ENCODE measurements around the gene TTC1. TPM values are rescaled to one million over a fixed set of nuclear protein-coding genes. Genes with fewer than 3 reads are reported as not detected.
A peak's percentile ranks its signal among the peaks of the same experiment; 100 is the strongest.
"Not testable (repeated sequence)": the region's sequence is repeated elsewhere in the genome, so short reads cannot be mapped to it uniquely, and the experiment has no call there.

Gene TTC1
- total RNA-seq, 1 donor from 2014 or later = 56.7 TPM

DNA sequence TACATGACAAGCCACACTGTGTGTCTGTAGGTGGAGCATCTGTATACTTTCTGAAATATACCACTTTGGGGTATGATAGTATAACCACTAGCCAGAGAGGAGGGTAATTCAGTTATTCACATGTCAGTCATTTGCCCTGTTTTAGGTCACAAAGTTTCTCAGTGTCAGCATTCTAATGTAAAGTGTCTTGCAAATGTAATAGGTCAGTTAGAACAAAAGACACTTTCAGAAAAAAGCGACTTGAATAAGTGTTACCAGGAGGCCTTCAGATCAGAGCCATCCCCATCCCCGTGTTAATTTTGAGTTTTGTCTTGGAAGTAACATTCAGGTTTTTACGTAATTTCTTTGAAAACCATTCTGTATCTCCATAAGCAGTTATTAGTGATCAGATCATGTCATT is 33.7 kb downstream of the TTC1 start:
- no peak for DNase-seq

DNA sequence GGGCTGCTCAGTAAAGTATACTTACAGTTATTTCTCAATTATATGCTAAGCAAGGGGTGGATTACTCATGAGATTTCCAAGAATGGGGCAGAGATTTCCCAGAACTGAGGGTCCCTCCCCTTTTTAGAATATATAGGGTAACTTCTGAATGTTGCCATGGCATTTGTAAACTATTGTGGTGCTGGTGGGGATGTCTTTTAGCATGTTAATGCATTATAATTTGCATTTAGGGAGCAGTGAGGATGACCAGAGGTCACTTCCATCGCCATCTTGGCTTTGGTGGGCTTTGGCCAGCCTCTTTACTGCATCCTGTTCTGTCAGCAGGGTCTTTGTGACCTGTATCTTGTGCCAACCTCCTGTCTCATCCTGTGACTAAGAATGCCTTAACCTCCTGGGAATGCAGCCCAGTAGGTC is 35.5 kb downstream of the TTC1 start:
- no peak for DNase-seq

DNA sequence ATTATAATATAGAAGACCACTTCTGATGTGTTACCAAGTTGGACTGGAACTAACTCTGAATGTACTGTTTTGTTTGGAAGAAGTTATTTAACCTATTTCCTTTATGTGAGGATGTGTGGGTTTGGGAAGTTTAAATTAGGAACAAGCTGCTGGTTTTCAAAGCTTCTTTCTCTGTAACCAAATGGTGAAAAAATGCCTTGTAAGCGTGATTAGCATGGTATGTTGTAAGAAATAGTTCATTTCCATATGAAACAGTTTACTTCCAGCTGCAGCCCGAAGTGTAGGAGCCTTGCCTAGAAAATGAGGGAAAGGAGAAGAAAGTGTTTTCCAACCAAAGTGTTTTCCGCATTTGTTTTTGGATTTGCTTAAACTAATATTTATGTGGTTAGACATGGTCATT is 36.0 kb downstream of the TTC1 start:
- DNase-seq = no peak

DNA sequence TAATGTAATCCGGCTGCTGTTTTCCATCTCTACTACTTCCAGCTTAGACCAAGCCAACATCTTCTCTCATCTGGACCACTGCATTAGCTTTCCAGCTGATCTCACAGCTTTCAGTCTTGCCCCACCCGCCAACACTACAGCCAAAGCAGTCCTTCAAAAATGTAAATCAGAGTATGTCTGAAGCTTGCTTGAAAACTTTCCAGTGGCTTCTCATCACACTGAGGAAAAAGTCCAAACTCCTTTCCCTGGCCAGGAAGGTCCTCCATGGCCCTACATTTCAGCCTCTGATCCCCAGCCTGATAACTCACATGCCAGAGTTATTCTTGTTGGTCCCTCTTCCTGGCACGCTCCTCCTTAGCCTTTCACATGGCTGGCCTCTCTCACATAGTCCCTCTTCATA is 38.5 kb downstream of the TTC1 start:
- DNase-seq = no peak

DNA sequence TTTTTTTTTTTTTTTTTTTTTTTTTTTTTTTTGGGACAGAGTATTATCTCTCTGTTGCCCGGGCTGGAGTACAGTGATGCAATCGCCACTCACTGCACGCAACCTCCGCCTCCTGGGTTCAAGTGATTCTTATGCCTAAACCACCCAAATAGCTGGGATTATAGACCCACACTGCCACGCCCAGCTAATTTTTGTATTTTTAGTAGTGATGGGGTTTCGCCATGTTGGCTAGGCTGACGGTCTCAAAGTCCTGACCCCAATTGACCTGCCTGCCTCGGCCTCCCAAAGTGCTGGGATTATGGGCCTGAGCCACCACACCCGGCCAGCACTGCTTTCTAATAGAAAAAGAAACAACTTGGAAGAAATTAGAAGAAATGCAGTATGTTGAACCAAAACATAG is 39.2 kb downstream of the TTC1 start:
- no peak for DNase-seq

DNA sequence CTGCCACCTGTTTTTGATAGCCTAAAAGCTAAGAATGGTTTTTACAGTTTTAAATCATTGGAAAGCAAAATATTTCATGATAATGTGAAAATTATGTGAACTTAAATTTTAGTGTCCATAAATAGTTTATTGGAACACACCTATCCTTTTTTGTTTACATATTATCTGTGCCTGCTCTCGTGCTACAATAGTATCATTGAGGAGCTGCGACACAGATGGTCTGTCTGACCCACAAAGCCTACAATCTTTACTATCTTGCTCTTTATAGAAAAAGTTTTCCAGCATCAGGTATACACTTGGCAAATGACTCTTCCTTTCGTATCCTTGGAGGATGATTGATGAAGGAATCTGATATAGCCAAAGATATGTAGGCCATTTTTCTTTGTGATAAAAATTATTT is 40.2 kb downstream of the TTC1 start:
- DNase-seq = no peak

DNA sequence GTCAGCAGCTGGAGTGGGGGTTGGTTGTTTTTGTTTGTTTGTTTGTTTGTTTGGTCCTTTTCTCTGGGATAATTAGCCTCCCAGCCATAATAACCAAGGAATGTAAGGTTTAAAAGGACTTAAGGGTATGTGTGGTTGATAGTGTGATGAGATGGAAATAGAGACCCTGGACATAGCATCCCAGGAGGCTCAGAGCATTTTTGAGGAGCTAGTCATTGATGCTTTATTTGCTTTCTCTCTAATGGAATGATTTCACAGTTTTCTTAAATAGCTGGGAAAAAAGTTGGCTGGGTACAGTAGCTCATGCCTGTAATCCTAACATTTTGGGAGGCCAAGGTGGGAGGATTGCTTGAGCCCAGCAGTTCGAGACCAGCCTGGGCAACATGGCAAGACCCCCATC is 45.1 kb downstream of the TTC1 start:
- DNase-seq = no peak

DNA sequence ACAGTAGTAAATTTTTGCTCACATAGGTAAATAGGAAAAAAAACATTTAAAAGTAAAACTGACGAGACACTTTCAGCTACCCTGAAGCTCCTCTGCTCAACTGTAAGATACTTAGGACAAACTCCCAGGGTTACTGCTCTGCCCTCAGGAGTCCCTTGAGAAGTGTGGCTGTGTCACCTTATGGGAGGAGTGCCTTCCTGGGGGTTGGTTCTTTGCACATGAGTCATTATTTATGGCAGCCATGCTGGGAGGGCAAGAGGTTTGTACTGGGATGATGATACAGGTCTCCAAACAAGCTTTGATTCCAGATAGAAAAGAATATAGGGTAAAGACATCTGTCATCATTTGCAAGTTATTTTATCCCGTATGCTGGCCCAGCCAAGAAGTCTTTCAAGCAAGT is 45.9 kb downstream of the TTC1 start:
- no peak for DNase-seq

DNA sequence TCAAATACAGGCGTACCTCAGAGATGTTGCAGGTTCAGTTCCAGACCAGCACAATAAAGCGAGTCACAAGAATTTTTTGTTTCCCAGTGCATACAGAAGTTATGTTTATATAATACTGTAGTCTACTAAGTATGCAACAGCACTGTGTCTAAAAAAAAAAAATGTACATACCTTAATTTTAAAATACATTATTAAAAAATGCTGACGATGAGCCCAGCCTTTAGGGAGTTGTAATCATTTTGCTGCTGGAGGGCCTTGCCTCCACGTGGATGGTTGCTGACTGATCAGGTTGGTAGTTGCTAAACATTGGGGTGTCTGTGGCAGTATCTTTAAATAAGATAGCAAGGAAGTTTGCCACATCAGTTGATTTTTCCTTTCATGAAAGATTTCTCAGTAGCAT is 48.3 kb downstream of the TTC1 start:
- no peak for DNase-seq

DNA sequence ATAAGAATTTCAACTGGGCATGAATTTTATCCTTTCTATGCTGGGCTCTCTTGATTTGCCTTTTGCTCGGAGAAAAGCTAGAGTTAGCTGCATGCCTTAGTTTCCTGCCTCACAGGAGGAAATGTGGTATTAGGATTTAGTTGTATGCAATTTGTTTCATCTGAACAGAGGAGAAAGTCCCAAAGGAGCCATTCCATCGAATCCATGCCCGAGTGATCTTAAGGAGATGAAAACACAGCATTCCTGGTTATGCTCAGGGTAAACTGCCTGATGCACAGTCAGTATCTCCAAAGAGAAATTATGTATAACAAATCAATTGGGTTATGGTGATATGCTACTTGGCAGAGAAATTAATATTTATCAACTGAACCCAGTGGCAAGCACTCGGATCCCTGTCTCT is 51.1 kb downstream of the TTC1 start:
- no peak for DNase-seq

DNA sequence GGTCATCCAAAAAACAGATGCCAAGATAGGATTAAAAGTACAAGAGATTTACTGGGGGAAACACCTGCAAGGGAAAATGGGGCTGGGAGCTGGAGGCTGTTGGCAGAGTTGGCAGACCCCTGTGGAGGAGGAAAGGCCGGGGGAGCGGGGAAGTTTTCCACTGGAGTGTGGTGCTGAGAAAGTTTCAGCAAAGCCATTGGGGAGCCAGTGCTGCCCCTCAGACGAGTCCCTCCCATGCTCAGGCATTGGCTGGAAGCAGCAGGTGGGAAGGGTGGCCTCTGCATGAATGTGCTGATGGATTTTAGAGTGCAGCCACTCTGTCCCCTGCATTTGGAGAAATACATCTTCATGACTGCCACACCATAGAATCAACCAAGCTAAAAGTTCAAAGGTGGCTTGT is 52.8 kb downstream of the TTC1 start:
- no peak for DNase-seq

DNA sequence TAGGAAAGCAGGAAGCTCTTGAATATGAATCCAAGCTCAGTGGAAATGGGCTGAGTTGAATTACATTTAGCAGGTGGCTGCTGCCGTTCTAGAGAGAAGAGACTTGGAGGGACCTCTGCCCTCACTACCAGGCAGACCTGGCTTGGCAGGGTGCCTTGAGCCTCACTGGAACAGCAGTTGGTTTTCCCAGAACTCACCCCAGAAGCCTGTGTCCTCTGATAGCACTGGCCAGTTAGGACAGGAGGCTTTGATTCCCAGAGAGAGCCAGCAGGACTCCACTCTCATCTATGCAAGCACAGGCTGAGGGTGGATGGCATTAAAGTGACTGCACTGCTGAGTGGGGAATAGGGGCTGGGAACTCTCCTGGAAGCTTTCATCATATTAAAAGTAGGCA is 55.5 kb downstream of the TTC1 start:
- no peak for DNase-seq

DNA sequence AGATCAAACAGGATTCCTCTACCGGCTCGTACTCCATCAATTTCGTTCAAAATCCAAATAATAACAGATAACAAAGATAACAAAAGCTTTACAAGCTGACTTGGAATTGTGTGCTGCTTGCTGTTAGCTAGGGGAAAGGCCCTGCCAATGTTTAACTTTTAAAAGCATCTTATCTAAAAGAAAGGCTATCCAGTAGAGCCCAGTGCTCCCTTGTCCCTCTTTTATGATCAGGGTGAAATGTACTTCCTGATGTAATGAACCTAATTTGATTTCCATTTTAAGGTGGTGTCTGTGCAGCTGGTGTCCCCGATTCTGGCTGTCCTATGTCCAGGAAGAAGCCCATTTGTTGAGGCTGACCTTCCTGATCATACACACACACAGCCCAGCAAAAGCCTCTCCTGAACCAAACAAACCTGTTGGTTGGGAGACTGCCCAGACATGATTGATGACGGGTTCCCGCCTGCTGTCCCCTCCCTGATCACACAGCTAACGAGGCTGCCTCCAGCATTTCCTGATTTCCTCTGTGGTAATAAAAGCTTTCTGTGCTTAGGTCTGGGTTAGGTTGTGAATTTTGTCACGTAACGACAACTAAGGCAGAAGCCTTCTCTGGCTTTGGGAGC is 56.2 kb downstream of the TTC1 start:
- no peak for DNase-seq

DNA sequence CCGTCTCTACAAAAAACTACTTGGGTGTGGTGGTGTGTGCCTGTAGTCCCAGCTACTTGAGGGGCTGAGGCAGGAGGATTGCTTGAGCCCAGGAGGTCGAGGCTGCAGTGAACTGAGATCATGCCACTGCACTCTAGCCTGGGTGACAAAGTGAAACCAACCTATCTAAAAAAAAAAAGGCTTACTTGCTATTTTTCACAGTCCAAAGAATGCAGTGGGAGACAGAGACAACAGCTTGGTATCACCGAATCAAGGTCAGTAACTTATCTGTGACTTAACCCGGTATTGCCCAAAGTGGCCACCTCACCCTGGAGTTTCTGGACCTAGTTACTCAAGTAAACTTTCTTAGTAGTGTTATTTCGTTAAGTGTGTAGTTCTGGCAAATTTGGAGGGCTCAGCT is 60.2 kb downstream of the TTC1 start:
- DNase-seq = not testable (repeated sequence)

DNA sequence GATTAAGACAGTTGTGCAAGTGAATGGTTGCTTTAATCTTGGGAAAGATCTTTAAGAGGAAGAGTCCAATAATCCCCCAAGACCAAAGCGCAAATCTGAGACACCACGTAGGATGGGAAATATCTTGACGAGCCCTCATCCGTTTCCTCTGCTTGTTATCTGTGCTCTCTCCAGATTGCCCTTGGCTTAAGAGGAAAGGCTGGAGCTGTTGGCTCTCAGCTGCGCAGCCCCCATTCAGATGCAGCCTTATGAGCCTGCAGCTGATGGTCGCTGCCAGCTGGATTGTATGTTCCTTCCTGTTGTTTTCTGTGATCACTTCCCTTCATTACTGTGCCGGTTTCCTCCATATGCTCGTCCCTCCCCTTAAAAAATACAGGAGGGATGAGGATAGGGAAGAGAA is 62.6 kb downstream of the TTC1 start:
- DNase-seq = peak; percentile 84

DNA sequence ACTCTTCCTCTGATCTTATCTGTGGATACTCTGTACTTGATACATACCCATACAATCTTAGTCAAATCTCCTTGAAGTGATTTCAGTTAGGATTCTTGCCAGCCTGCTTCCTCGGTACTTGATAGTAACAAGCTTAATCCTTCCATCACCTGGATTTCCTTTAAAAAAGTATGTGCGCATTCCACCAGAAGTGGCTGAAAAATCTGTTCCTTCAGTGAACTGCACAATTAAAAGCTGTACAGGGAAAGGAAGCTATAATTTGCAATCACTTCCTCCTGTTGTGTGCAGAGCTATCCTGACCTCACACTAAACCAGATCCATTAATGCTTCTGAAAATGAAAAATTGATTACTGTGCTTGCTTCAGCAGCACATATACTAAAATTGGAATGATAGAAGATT is 63.0 kb downstream of the TTC1 start:
- peak; percentile 75 for DNase-seq

DNA sequence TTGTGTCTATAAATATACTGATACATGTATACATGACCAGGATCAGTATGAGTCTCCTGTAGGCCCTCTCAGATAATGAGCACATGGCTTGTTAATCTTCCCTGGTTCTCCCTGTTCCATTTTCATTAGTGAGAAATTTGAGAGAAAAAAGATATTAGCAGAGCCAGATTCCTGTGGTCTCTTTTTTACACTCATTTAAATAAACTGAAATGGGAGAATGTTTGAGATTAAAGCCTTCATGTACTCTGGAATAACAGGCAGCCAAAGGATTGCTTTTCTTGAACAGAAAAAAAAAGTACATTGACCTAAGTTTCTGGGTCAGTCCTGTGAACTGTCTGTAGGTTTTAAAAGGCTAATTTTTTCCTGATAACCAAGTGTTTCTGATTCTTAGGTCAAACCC is 66.1 kb downstream of the TTC1 start:
- DNase-seq = no peak

DNA sequence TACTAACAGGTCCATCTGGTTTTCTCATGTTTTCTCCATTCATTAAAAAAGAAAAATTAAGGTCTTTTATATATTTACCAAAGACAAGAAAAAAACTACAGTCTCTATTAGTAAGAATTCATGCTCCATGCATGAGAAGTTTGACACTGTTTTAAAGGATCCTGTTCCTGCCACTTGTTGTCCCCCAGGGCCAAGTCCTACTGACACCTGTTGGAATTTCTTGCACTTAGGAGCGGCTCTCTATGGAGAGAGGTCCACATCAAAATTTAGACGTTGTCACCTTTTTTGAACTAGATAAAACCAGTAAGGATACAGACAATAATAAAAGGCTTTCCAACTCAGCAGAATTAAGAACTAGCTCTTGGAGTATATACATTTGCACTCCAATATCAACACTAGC is 68.1 kb downstream of the TTC1 start:
- no peak for DNase-seq

DNA sequence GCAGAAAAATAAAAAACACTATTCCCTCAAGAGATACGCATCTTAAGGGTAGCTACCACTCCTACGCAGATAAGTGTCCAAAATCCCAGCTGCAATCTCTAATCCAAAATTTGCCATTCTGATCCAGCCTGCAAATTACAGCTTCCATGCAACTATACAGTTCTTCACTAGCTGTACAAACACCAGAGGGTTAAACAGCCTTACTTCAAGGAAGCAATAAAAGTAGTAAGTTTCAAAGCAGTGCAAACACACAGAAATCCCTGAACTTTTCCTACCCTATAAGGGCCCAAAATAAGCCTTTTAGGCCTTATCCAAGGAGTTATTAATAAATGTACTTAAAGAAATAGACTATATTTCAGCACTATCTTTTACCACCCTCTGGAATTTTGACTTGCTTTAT is 70.8 kb downstream of the TTC1 start:
- DNase-seq = no peak

DNA sequence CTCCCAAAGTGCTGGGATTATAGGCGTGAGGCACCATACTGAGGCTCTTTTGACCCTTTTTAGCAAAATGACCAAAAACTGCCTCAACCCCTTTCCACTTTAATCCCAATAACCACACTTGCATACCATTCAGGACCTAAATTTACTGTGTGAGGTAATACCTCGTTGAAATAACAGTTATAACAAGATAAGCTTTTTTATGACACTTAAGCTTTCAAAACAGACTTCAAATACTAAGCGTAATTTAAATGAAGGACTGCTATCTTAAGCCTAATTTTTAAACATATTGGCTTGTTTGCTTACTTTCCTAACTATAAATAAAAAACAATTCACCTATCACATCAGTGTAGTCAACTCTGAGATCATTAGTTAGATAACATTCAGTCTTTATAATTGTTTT is 72.6 kb downstream of the TTC1 start:
- no peak for DNase-seq

DNA sequence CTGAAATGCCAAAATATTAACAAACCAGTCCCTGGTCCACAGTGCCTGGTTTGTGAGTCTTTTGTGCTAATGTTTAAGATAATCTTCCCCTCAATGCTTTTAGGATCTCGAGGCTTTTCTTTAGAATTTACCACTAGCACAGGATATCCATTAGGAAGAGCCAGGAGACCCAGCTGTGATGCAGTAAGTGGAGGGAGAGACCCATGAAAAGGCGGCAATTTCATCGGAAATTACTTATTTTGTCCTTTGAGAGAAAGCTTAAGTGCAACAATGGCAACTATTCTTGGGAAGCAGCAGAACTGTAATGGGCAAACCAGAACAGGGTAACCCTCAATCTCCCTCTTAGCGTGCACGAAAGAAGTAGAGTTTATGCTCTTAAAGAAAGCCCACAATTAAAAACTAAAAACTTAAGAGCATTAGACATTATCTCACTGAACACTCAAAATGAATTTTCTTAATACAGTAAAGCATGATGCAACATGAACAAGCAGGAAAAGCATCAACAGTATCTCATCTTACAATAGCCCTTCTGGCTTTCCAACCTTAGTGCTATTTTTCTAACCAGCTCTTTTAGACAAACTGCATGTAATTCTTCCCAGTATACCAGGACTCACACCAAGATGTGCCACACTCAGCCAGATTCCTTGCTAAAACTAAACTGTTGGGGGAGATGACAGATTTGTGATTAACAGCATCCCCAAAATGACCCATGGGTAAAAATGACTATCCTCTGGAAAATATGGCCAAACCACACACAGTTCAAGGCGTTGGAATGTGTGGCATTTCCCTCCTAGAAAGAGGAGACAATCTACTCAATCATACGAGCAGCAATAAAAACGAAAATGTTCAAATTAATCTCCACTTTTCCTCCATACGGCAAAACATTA is 73.9 kb downstream of the TTC1 start:
- peak; percentile 77 for DNase-seq

DNA sequence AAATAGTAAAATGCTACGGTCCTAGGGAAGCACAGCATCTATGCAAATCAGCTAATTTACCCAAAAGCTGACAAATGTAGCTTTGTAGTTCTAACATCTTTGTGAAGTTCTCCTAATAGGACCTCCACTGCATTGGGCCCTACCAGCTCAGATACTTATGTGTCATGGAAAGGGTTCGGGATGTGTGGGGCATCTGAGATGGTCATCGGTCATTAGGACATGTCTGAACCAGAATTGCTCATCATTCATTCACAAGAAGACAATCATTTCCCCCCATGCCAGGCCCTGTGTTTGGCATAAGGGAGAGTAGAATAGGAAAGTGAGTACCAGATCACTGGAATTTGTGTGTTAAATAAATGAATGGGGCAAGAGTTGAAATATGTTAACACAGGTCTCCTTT is 74.6 kb downstream of the TTC1 start:
- DNase-seq = peak; percentile 43

DNA sequence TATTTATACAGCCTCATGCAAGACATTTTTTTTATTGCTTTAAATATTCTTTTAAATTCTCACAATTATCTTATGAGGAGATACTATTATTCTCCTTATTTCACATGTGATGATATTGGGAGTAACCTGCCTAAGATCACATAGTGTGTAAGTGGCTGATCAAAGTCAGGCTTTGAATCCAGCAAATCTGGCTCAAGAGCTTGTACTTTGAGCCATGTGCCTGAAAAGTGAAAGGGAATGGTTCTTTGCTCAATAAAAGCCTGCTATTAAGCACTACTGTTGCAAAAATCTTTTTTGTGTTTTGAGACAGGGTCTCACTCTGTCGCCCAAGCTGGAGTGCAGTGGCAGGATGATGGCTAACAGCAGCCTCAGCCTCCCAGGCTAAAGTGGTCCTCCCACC is 75.2 kb downstream of the TTC1 start:
- no peak for DNase-seq

DNA sequence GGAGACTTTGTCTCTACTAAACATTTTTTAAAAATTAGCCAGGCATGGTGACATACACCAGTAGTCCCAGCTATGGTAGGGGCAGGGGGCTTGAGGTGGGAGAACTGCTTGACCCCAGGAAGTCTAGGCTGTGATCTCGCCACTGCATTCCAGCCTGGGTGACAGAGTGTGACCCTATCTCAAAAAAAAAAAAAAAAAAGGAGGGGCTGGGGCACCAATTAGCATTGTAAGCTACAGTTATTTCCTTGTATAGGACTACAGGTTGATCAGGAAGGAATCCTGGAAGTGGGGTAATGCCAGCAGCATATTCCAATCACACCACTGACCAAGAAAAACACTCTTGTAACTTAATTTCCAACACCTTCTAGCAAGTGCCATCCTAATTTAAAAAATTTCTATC is 78.3 kb downstream of the TTC1 start:
- DNase-seq = no peak

DNA sequence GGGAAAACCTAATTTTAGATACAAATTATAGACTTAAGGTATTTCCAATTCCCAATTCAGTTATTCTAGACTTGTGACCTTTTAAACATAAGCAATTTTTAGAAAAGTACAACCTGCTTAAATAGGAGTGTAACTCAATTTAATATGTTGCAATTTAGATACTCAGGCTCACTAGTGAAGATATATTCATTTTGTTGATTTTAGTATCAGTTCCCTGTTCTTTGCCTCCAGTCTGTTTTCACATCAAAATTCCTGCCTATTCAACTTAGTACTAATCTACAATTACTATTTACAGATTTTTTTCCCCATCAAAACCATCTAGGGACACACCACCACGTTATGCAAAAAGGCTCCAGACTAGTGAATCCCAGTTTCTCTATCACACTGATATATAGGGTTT is 79.9 kb downstream of the TTC1 start:
- DNase-seq = no peak
